Measurements from ENCODE around the gene FOXJ3. TPM values are rescaled to one million over a fixed set of nuclear protein-coding genes. Genes with fewer than 3 reads are reported as not detected.
A peak's percentile ranks its signal among the peaks of the same experiment; 100 is the strongest.

Gene FOXJ3
- total RNA-seq, 1 experiment from 2014 or later, result 55.3 TPM

GRCh38 chr1:42336978-42337377, 1.9 kb upstream of the FOXJ3 start:
- ATAC-seq, result no peak
- no peak for DNase-seq (ENCODE audit: low read depth, low spot score)
- in situ Hi-C loops (cut with HindIII; ENCODE audit: low pct_unique_long_range_greater_than_20kb, low sequenced_read_pairs) (no loop called here), intact Hi-C loops (cut with micrococcal nuclease; ENCODE audit: unreplicated experiment) (loop anchor here (5.0 kb wide), 2 partner anchors 125 to 160 kb away; partner anchors contain the start of gene CCDC30)
- no TSS peak for BruUV-seq (replicated peaks)
- Histone ChIP-seq H3K4me3 (ENCODE audit: low read depth in 2 of 2, low read length in 2 of 2) (no peak overlapping the region), H3K27me3 (ENCODE audit: control insufficient read depth, insufficient read depth, low read length) (no peaks in the 10 kb centered on the region), H3K9me3 (ENCODE audit: control insufficient read depth, insufficient read depth, low read depth, low read length) (no peaks in the 10 kb centered on the region), H3K4me1 (ENCODE audit: control insufficient read depth, insufficient read depth, low read length) (peaks cover 51% of the 10 kb centered on the region), H3K27ac (ENCODE audit: low read length) (peak overlapping the region; percentile 98), H3K36me3 (ENCODE audit: control insufficient read depth, insufficient read depth, low read length) (peaks cover 2% of the 10 kb centered on the region; the same call in 1 of the 2 replicates)
- CTCF ChIA-PET, result interaction anchor here (0.5 kb wide), 1 partner anchor 185 kb away, joined by 3 read pairs; no protein-coding TSS in a partner anchor
- POLR2A ChIA-PET, result no interaction called here
- TF ChIP-seq TCF7L2 (IDR thresholded peaks at IDR 0.05; ENCODE audit: low read depth, low read length), result no peak
- no peak for TF ChIP-seq SIN3A (IDR thresholded peaks at IDR 0.05; ENCODE audit: borderline replicate concordance, insufficient read depth, low read depth, low read length)
- TF ChIP-seq CTCF (IDR thresholded peaks at IDR 0.05), result no peak
- TF ChIP-seq REST (IDR thresholded peaks at IDR 0.05; ENCODE audit: insufficient read depth in 1 of 2, low read depth in 2 of 2, low read length in 1 of 2), result no peak
- TF ChIP-seq POLR2AphosphoS5 (IDR thresholded peaks at IDR 0.05; ENCODE audit: low read depth, low read length), result no peak

- TSS peak; percentile 96 for BruUV-seq (replicated peaks)
- no peak for DNase-seq (ENCODE audit: low read depth, low spot score)
- peaks cover 2% of the 10 kb centered on the region; the same call in 1 of the 2 replicates for H3K36me3 ChIP-seq (ENCODE audit: control insufficient read depth, insufficient read depth, low read length)
Measured at GRCh38 chr1:42335809-42336518, 929 bp upstream of the FOXJ3 start.

More at GRCh38 chr1:42335809-42336518, 929 bp upstream of the FOXJ3 start:
- H3K27me3 ChIP-seq (ENCODE audit: control insufficient read depth, insufficient read depth, low read length), result no peaks in the 10 kb centered on the region
- ATAC-seq, result peak; percentile 9
- no peak for TF ChIP-seq SIN3A (IDR thresholded peaks at IDR 0.05; ENCODE audit: borderline replicate concordance, insufficient read depth, low read depth, low read length)
- TF ChIP-seq TCF7L2 (IDR thresholded peaks at IDR 0.05; ENCODE audit: low read depth, low read length), result no peak
- TF ChIP-seq REST (IDR thresholded peaks at IDR 0.05; ENCODE audit: insufficient read depth in 1 of 2, low read depth in 2 of 2, low read length in 1 of 2), result no peak
- TF ChIP-seq CTCF (IDR thresholded peaks at IDR 0.05), result no peak
- no peak for TF ChIP-seq POLR2AphosphoS5 (IDR thresholded peaks at IDR 0.05; ENCODE audit: low read depth, low read length)
- no peaks in the 10 kb centered on the region for H3K9me3 ChIP-seq (ENCODE audit: control insufficient read depth, insufficient read depth, low read depth, low read length)
- peak overlapping the region; percentile 85 to 98 for H3K4me3 ChIP-seq (ENCODE audit: low read depth in 2 of 2, low read length in 2 of 2)
- peaks cover 49% of the 10 kb centered on the region for H3K4me1 ChIP-seq (ENCODE audit: control insufficient read depth, insufficient read depth, low read length)
- intact Hi-C loops (cut with micrococcal nuclease; ENCODE audit: unreplicated experiment), result loop anchor here (5.0 kb wide), 2 partner anchors 126 to 159 kb away; partner anchors contain the start of gene CCDC30
- POLR2A ChIA-PET, result no interaction called here
- H3K27ac ChIP-seq (ENCODE audit: low read length), result peak overlapping the region; percentile 98
- CTCF ChIA-PET, result no interaction called here
- in situ Hi-C loops (cut with HindIII; ENCODE audit: low pct_unique_long_range_greater_than_20kb, low sequenced_read_pairs), result no loop called here
